Stimulated activated CD8-positive, alpha-beta memory T cell treated with anti-CD3 and anti-CD28 coated beads, Interleukin-7, amount 100 ng/mL, for 48 hours (primary cell): Measurements from ENCODE around the gene AQR.
"Not testable (repeated sequence)": the region's sequence is repeated elsewhere in the genome, so short reads cannot be mapped to it uniquely, and the experiment has no call there.

Experiments
- DNase-seq, 2 donors: peaks; one replicate each; pipeline ENCODE4 v3.0.0-alpha.2; 2020; ENCODE audit warnings: low read depth in 1 of 2; ENCODE audit errors: extremely low read depth in 1 of 2

AQR gene

GRCh38 chr15:34969340-34970097 is at the start of gene AQR:
TSS of gene AQR (minus strand) at chr15:34969742. CDS start at chr15:34969613, 129 bp downstream.
- DNase-seq, result peak; percentile 83 to 93

GRCh38 chr15:35014241-35014640 is 44.7 kb upstream of the AQR start:
- no peak for DNase-seq

GRCh38 chr15:35013370-35013769 is 43.8 kb upstream of the AQR start:
- no peak for DNase-seq

DNA sequence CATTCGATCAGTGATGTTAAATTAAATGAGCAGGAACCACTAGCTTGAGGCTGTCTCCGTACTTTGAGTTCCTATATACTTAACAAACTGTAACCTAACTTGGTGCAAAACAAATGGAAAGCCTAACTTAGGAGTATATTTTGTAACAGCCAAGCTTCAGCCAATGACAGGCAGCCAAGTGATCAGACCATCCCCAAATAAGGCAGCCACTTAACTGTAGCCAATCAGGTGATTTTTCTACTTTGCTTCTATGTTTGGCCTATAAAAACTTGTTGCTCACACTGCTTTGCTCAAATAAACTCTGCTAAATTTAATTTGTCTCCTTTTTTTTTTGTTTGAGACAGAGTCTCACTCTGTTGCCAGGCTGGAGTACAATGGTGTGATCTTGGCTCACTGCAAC is 37.9 kb upstream of the AQR start:
- no peak for DNase-seq

GRCh38 chr15:35005933-35006332 is 36.4 kb upstream of the AQR start:
- DNase-seq, result no peak

DNA sequence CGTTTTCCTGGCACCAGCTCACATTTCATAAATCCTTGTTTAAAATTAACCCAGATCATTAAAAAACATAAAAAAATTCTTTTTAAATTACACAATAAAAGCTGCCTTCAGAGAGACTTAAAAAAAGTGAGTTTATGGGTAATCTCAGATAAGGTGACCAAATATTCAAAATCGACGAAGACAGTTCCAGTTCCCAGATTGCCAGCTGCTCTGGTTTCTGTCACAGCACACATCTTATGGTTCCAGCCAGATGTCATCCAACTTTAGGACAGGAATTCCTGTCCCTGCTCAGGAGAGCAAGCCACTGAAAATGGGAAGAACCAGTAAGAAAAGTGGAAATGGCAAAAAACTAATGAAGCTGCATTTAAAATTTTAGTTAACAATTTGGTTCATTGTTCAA is 34.4 kb upstream of the AQR start:
- DNase-seq, result no peak

GRCh38 chr15:35000511-35000910 is 31.0 kb upstream of the AQR start:
- no peak for DNase-seq

DNA sequence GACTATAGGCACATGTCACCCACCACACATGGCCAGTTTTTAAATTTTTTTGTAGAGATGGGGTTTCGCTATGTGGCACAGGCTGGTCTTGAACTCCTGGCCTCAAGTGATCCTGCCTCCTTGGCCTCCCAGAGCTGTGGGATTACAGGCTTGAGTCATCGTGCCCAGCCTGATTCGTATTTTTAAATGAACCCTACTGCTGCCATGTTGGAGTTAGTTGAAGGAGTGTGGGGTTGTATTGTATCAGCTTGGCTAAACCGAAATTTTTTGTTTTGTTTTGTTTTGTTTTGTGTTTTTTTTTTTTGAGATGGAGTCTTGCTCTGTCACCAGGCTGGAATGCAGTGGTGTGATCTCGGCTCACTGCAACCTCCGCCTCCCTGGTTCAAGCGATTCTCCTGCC is 30.4 kb upstream of the AQR start:
- DNase-seq, result no peak

GRCh38 chr15:34994925-34995324 is 25.4 kb upstream of the AQR start:
- DNase-seq, result no peak

- peak in 1 of 2 donors; percentile 43 for DNase-seq
Measured at GRCh38 chr15:34993877-34994276, 24.3 kb upstream of the AQR start.

DNA sequence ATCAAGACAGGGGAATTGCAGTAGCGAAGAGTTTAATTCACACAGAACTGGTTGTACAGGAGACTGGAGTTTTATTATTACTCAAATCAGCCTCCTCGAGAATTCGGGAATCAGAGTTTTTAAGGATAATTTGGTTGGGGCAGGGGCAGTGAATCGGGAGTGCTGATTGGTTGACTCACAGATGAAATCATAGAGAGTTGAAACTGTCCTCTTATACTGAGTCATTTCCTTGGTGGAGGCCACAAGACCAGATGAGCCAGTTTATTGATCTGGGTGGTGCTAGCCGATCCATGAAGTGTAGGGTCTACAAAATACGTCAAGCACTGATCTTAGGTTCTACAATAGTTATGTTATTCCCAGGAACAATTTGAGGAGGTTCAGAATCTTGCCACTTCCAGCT is 23.9 kb upstream of the AQR start:
- peak in 1 of 2 donors; percentile 7 for DNase-seq

- peak; percentile 58 to 70 for DNase-seq
Measured at GRCh38 chr15:34988027-34988902, 18.7 kb upstream of the AQR start, which contains the start of gene ZNF770. TSS of gene ZNF770 (minus strand) at chr15:34988287. CDS start at chr15:34983434, 4,853 bp downstream.

DNA sequence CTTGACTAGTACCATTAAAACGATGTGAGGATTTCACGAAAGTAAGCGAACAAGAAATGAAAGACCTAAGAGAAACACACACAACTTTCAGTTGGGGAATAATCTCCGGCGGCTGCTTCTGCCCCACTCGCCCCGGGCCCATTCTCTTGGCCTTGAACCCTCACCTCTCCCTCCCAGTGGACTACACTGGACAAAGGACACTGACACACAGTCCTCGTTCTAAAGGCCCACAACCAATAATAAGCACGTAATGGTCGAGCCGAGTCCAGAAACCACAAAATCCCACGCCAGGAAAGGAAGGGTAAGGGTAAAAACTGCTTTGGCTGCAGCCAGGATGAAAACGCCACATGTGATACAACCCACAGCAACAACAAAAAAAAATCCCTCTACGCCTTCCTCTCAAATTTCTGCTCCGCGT is 18.1 kb upstream of the AQR start:
- no peak for DNase-seq

DNA sequence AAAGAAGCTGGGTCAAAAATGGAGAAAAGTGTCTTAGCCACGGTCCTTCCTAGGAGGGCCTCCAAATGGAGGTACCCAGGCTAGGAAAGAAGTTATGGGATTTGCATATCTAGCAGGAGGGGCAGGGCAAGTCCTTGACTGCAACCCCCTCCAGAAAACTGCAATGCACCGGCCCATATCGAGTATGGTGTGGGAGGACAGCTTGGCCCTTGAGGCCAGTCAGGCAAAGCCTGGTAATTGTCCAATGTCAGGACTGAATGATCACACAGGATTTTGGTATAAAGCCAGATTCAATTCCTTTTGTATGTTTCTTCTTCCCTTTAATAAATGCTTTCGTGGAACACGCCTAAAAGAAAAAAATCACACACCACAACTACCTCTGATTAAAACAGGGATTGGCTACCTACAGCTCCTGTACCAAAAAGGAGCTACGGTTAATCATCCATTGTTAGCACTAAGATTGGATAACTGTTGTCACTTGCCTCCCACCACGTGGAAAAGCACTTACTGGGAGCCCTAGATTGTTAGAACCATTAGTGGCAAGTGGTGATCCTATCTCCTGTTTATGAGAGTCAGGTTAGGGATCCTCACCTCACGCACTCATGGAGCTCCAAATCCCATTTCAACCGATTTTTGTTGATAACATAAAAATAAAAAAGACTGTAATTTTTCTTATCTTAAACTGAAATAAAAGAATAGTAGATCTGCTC is 17.4 kb upstream of the AQR start:
- DNase-seq, result no peak

DNA sequence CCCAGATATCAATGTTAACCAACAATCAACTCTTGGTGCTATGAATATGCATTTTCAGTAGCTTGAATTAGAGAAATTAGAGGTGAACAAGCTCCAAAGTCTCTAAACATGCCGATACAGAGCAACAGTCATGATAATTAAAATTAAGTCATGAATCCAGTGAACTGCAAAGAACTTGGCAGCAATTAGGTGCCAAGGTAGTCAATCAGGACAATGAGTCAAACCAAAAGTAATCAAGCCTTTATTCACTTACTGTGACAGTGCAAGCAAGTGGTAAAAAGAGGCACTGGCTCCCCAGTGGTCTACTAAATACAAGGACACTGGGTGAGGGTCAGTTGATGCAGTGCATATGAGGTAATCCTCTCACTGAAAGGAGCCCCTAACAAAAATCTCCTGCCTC is 16.8 kb upstream of the AQR start:
- DNase-seq, result no peak

GRCh38 chr15:34984889-34985630 is 15.5 kb upstream of the AQR start:
- no peak for DNase-seq

GRCh38 chr15:34976743-34977142 is 7.2 kb upstream of the AQR start:
- no peak for DNase-seq

- no peak for DNase-seq
Measured at GRCh38 chr15:34976073-34976472, 6.5 kb upstream of the AQR start.

DNA sequence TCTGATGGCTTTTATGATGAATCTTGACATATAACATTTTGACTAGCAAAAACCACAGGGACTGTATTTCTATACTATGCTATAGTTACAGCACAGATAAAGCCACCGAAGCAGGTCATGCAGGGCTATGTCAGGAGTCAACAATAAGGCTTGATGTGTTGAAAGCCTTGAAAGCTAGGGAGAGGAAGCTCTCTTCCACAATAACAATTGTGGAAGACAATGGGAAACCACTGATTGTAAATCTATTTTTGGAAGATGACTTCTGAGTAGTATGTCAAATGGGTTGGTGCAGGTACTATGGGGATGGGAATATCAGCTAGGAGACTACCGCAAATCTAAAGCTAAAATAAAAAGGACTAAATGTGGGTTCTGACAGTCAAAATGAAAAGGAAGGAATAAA is 4.0 kb upstream of the AQR start:
- DNase-seq, result no peak

GRCh38 chr15:34970098-34970643 is 629 bp upstream of the AQR start:
- not testable (repeated sequence) for DNase-seq
